ENCODE data around the gene UVRAG.

UVRAG gene

DNA sequence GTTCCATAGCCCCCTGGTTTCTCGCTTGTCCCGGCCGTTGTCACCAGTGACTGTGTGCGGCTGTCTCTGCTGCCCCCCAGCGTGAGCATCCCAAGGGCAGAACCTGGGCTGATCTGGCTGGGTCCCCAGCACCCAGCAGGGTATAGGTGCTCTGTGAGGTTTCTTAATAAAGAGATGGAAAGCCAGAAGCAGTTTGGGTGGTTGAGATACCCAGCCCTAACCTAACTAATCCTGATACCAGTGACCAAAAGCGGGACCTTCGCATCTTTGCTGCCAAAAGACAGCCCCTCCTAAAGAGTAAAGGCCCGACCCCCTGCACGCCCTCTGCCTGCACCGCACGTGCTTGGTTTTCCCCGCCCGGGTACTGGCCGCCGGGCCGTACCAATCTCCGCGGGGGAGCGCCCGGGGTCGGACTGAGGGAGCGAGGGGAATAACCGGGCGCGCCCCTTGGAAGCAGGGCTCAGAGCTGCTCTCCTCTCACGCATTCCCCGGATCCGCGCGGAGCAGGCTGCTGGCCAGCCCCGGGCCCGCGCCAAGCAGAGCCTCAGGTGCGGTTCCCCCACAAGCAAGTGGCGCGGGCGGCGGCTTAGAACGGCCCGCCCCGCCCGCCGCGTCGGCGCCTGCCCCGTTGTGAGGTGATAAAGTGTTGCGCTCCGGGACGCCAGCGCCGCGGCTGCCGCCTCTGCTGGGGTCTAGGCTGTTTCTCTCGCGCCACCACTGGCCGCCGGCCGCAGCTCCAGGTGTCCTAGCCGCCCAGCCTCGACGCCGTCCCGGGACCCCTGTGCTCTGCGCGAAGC is 46.7 kb upstream of the UVRAG start, which contains the start of gene DGAT2 (continued):
- TF ChIP-seq, protein P1, sequence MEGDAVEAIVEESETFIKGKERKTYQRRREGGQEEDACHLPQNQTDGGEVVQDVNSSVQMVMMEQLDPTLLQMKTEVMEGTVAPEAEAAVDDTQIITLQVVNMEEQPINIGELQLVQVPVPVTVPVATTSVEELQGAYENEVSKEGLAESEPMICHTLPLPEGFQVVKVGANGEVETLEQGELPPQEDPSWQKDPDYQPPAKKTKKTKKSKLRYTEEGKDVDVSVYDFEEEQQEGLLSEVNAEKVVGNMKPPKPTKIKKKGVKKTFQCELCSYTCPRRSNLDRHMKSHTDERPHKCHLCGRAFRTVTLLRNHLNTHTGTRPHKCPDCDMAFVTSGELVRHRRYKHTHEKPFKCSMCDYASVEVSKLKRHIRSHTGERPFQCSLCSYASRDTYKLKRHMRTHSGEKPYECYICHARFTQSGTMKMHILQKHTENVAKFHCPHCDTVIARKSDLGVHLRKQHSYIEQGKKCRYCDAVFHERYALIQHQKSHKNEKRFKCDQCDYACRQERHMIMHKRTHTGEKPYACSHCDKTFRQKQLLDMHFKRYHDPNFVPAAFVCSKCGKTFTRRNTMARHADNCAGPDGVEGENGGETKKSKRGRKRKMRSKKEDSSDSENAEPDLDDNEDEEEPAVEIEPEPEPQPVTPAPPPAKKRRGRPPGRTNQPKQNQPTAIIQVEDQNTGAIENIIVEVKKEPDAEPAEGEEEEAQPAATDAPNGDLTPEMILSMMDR (tag by site-specific recombination; IDR thresholded peaks at IDR 0.05) = peak; percentile 31; the same call in 1 of the 2 replicates

DNA sequence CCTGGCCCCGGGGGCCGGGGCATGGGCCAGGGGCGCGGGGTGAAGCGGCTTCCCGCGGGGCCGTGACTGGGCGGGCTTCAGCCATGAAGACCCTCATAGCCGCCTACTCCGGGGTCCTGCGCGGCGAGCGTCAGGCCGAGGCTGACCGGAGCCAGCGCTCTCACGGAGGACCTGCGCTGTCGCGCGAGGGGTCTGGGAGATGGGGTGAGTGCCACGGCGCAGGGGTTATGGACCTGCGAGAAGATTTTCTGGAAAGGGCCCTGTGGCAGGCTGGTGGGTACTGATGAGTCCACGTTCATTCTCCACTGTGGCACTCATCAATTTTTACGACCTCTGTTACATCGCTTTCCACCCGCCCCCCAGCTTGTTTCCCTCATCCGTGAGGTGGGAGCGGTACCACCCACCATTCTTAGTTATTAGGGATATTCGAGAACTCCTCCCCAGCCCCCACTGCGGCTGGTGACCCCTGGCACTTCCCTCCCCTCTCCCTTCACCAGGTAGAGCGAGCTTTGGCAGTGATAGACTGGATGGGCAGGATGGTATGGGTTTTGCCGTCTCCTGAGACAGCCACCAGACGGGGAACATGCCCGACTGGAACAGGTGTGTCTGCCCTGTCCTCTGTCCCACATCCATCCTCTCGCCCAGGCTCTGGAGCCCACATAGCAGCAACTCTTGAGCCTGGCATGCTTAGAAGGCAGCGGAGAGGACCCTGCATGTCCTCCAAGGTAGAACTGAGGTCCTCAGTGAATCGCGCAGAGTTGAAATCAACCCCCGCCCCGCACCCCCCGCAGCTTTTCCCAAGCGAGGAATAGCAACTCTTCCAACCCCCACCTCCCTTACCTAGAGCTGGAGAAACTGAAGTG is 45.9 kb upstream of the UVRAG start:
- Histone ChIP-seq H3K4me1 (ENCODE audit: control insufficient read depth, insufficient read depth, low read length) (no peaks in the 10 kb centered on the region), H3K36me3 (ENCODE audit: control insufficient read depth in 2 of 2, insufficient read depth in 1 of 2, low read length in 2 of 2) (no peaks in the 10 kb centered on the region), H3K4me3 (ENCODE audit: low read depth, low read length) (peak overlapping the region; percentile 4; the same call in 1 of the 2 replicates), H3K9me3 (ENCODE audit: control insufficient read depth, insufficient read depth, low read depth, low read length) (no peaks in the 10 kb centered on the region), H3K27ac (ENCODE audit: extremely low read depth, low read depth, low read length) (peak overlapping the region; percentile 48; the same call in 1 of the 2 replicates)
- ChIA-PET CTCF (interaction anchor here (0.6 to 1.0 kb wide), 2 partner anchors 34 to 407 kb away, joined by 3 to 5 read pairs; no protein-coding TSS in a partner anchor), POLR2A (interaction anchor here (0.7 kb wide), 1 partner anchor 46 kb away, joined by 3 read pairs; no protein-coding TSS in a partner anchor)
- TF ChIP-seq ZNF837 (tag by site-specific recombination; IDR thresholded peaks at IDR 0.05) (no peak), ZNF571 (tag by site-specific recombination; IDR thresholded peaks at IDR 0.05) (no peak), ZNF776 (tag by site-specific recombination; IDR thresholded peaks at IDR 0.05; ENCODE audit: borderline replicate concordance) (no peak), ZFHX2 (tag by site-specific recombination; conservative IDR thresholded peaks at IDR 0.05) (0 out of 2 replicates have a peak, but pooled peaks have one; percentile 9)
- TF ChIP-seq, protein P2, sequence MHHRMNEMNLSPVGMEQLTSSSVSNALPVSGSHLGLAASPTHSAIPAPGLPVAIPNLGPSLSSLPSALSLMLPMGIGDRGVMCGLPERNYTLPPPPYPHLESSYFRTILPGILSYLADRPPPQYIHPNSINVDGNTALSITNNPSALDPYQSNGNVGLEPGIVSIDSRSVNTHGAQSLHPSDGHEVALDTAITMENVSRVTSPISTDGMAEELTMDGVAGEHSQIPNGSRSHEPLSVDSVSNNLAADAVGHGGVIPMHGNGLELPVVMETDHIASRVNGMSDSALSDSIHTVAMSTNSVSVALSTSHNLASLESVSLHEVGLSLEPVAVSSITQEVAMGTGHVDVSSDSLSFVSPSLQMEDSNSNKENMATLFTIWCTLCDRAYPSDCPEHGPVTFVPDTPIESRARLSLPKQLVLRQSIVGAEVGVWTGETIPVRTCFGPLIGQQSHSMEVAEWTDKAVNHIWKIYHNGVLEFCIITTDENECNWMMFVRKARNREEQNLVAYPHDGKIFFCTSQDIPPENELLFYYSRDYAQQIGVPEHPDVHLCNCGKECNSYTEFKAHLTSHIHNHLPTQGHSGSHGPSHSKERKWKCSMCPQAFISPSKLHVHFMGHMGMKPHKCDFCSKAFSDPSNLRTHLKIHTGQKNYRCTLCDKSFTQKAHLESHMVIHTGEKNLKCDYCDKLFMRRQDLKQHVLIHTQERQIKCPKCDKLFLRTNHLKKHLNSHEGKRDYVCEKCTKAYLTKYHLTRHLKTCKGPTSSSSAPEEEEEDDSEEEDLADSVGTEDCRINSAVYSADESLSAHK (tag by site-specific recombination; IDR thresholded peaks at IDR 0.05) = no peak

DNA sequence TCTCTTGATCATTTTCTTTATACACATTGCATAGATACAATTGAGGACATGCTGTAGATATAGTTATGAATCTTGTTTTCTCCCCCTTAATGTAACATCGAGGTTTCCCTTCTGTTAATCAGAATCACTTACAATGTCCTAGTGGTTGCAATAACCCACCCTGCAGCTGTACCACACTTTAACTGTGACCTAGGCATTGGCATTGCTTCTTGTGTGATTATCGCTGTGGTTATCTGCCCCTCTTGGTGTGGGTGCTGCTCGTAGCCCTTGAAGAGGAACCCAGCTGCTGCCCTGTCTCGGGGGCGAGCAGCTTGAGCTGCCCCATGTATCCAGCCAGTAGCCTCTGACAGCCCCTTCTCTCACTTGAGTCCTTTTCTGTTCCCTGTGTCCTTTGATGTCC is 44.9 kb upstream of the UVRAG start:
- TF ChIP-seq ZNF701 (tag by site-specific recombination; IDR thresholded peaks at IDR 0.05) (no peak), ZNF354C (tag by site-specific recombination; IDR thresholded peaks at IDR 0.05; ENCODE audit: borderline replicate concordance, low read depth) (no peak), ZNF514 (tag by site-specific recombination; IDR thresholded peaks at IDR 0.05) (no peak), REPIN1 (tag by site-specific recombination; IDR thresholded peaks at IDR 0.05; ENCODE audit: low read depth) (no peak), YY2 (tag by site-specific recombination; IDR thresholded peaks at IDR 0.05) (no peak), ZNF335 (tag by site-specific recombination; conservative IDR thresholded peaks at IDR 0.05) (no peak), ZNF518A (tag by site-specific recombination; conservative IDR thresholded peaks at IDR 0.05; ENCODE audit: low read depth) (no peak), ZNF473 (tag by site-specific recombination; IDR thresholded peaks at IDR 0.05) (no peak), ZNF404 (tag by site-specific recombination; IDR thresholded peaks at IDR 0.05) (no peak)
- TF ChIP-seq, protein P3, sequence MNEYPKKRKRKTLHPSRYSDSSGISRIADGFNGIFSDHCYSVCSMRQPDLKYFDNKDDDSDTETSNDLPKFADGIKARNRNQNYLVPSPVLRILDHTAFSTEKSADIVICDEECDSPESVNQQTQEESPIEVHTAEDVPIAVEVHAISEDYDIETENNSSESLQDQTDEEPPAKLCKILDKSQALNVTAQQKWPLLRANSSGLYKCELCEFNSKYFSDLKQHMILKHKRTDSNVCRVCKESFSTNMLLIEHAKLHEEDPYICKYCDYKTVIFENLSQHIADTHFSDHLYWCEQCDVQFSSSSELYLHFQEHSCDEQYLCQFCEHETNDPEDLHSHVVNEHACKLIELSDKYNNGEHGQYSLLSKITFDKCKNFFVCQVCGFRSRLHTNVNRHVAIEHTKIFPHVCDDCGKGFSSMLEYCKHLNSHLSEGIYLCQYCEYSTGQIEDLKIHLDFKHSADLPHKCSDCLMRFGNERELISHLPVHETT (tag by site-specific recombination; IDR thresholded peaks at IDR 0.05) = no peak
- no peak overlapping the region for H3K27ac ChIP-seq (ENCODE audit: extremely low read depth, low read depth, low read length)
- H3K4me3 ChIP-seq (ENCODE audit: low read depth, low read length) = no peak overlapping the region
- H3K9me3 ChIP-seq (ENCODE audit: control insufficient read depth, insufficient read depth, low read depth, low read length) = no peaks in the 10 kb centered on the region
- no peaks in the 10 kb centered on the region for H3K4me1 ChIP-seq (ENCODE audit: control insufficient read depth, insufficient read depth, low read length)
- H3K36me3 ChIP-seq (ENCODE audit: control insufficient read depth in 2 of 2, insufficient read depth in 1 of 2, low read length in 2 of 2) = no peaks in the 10 kb centered on the region
- ChIA-PET POLR2A (interaction anchor here (0.7 kb wide), 1 partner anchor 47 kb away, joined by 3 read pairs; no protein-coding TSS in a partner anchor), CTCF (interaction anchor here (0.6 to 1.0 kb wide), 3 partner anchors 8 to 408 kb away, joined by 3 to 5 read pairs (median 3); no protein-coding TSS in a partner anchor)

Measured in HEK293 (cell line).